Activated CD4-positive, CD25-positive, alpha-beta regulatory T cell treated with anti-CD3 and anti-CD28 coated beads, Interleukin-2, amount 50 U/mL, for 72 hours (primary cell): ENCODE results near the gene APBA2.

Experiments
- DNase-seq: peaks from one replicate; pipeline ENCODE4 v3.0.0; 2021

Gene APBA2

GRCh38 chr15:28986726-28987125 is 101.0 kb downstream of the APBA2 start:
- no peak for DNase-seq

GRCh38 chr15:28987337-28987736 is 101.6 kb downstream of the APBA2 start:
- DNase-seq: no peak

- DNase-seq: no peak
Measured at GRCh38 chr15:28989239-28989830, 103.6 kb downstream of the APBA2 start.

GRCh38 chr15:28989896-28990295 is 104.1 kb downstream of the APBA2 start:
- DNase-seq: no peak

GRCh38 chr15:28990390-28990789 is 104.6 kb downstream of the APBA2 start:
- DNase-seq: no peak

GRCh38 chr15:28991236-28992171 is 105.7 kb downstream of the APBA2 start:
- DNase-seq: no peak

- DNase-seq: no peak
Measured at GRCh38 chr15:28992336-28992864, 106.6 kb downstream of the APBA2 start.

- DNase-seq: no peak
Measured at GRCh38 chr15:28993051-28993719, 107.4 kb downstream of the APBA2 start.

GRCh38 chr15:28993720-28994053 is 107.9 kb downstream of the APBA2 start:
- no peak for DNase-seq

- no peak for DNase-seq
Measured at GRCh38 chr15:28994142-28994830, 108.5 kb downstream of the APBA2 start.

GRCh38 chr15:28994831-28995596 is 109.2 kb downstream of the APBA2 start:
- no peak for DNase-seq

- no peak for DNase-seq
Measured at GRCh38 chr15:28995705-28996104, 109.9 kb downstream of the APBA2 start.

GRCh38 chr15:28996289-28996688 is 110.5 kb downstream of the APBA2 start:
- DNase-seq: no peak

- DNase-seq: no peak
Measured at GRCh38 chr15:28996953-28997352, 111.2 kb downstream of the APBA2 start.

GRCh38 chr15:28997791-28998190 is 112.0 kb downstream of the APBA2 start:
- no peak for DNase-seq

GRCh38 chr15:28998511-28998910 is 112.7 kb downstream of the APBA2 start:
- no peak for DNase-seq

GRCh38 chr15:29003191-29003839 is 117.5 kb downstream of the APBA2 start:
- no peak for DNase-seq

- no peak for DNase-seq
Measured at GRCh38 chr15:29003840-29004233, 118.1 kb downstream of the APBA2 start.

GRCh38 chr15:29005931-29006330 is 120.2 kb downstream of the APBA2 start:
- DNase-seq: no peak

- DNase-seq: no peak
Measured at GRCh38 chr15:29008846-29009245, 123.1 kb downstream of the APBA2 start.

GRCh38 chr15:29012097-29012496 is 126.3 kb downstream of the APBA2 start:
- no peak for DNase-seq

- DNase-seq: no peak
Measured at GRCh38 chr15:29014493-29014892, 128.7 kb downstream of the APBA2 start.
